OCI-LY3 (cell line): ENCODE measurements around the gene LASP1NB.
"Not testable (repeated sequence)": the region's sequence is repeated elsewhere in the genome, so short reads cannot be mapped to it uniquely, and the experiment has no call there.

Experiments
- H2AFZ ChIP-seq: fragments of 200-600, 300-600 bp; shearing (Covaris generic); 2 replicates; pipeline ENCODE4 v1.6.0; 2014; ENCODE audit warnings: antibody characterized with exemption, low read depth, low read length
- H3K27ac ChIP-seq: fragments of 200-600, 300-600 bp; sonication (generic); 2 replicates; pipeline ENCODE4 v1.5.1; 2014; ENCODE audit warnings: mild to moderate bottlenecking, low read length, moderate library complexity, mixed read lengths
- H3K27me3 ChIP-seq: fragments of 200-600, 300-600 bp; sonication (generic); 2 replicates; pipeline ENCODE4 v1.6.1; 2014; ENCODE audit warnings: low read depth, low read length, mixed read lengths
- H3K36me3 ChIP-seq: fragments of 200-600, 300-600 bp; sonication (generic); replicated peaks from 2 replicates; pipeline ENCODE3; 2014; ENCODE audit warnings: low read depth, low read length, mixed read lengths
- H3K4me1 ChIP-seq: fragments of 300-600, 200-600 bp; sonication (generic); 2 replicates; pipeline ENCODE4 v1.6.1; 2014; ENCODE audit warnings: low read length, mixed read lengths
- H3K4me2 ChIP-seq: fragments of 200-600, 300-600 bp; sonication (generic); 2 replicates; pipeline ENCODE4 v1.6.1; 2014; ENCODE audit warnings: low read length, mixed read lengths
- H3K4me3 ChIP-seq: fragments of 300-600, 200-600 bp; sonication (generic); 2 replicates; pipeline ENCODE4 v1.5.1; 2014; ENCODE audit warnings: antibody characterized with exemption, mild to moderate bottlenecking, low read length, moderate library complexity
- H3K79me2 ChIP-seq: fragments of 300-600, 200-600 bp; shearing (Covaris generic); 2 replicates; pipeline ENCODE4 v1.6.1; 2014; ENCODE audit warnings: mild to moderate bottlenecking, low read length, mixed read lengths
- H3K9ac ChIP-seq: fragments of 300-600, 200-600 bp; shearing (Covaris generic); 2 replicates; pipeline ENCODE4 v1.6.0; 2014; ENCODE audit warnings: mild to moderate bottlenecking, low read length, moderate library complexity
- H3K9me3 ChIP-seq: fragments of 200-600, 300-600 bp; shearing (Covaris generic); 2 replicates; pipeline ENCODE4 v1.6.1; 2014; ENCODE audit warnings: low read length, mixed read lengths; ENCODE audit not compliant: insufficient read depth
- H4K20me1 ChIP-seq: fragments of 200-600, 300-600 bp; sonication (generic); 2 replicates; pipeline ENCODE4 v1.6.1; 2016; ENCODE audit warnings: low read length, mixed read lengths; ENCODE audit not compliant: insufficient read depth
- EZH2phosphoT487 ChIP-seq: fragments of 200-600 bp; shearing (Covaris generic); IDR thresholded peaks from 2 replicates; pipeline ENCODE4 v1.6.1; 2018; ENCODE audit warnings: antibody characterized with exemption, mixed run types, low read depth
- TF ChIP-seq, protein P1 (sequence below): fragments of 200-600, 300-600 bp; sonication (generic); IDR thresholded peaks from 2 replicates; pipeline ENCODE4 v1.5.1; 2014; ENCODE audit warnings: antibody characterized with exemption, low read length, low read depth

Gene LASP1NB

DNA sequence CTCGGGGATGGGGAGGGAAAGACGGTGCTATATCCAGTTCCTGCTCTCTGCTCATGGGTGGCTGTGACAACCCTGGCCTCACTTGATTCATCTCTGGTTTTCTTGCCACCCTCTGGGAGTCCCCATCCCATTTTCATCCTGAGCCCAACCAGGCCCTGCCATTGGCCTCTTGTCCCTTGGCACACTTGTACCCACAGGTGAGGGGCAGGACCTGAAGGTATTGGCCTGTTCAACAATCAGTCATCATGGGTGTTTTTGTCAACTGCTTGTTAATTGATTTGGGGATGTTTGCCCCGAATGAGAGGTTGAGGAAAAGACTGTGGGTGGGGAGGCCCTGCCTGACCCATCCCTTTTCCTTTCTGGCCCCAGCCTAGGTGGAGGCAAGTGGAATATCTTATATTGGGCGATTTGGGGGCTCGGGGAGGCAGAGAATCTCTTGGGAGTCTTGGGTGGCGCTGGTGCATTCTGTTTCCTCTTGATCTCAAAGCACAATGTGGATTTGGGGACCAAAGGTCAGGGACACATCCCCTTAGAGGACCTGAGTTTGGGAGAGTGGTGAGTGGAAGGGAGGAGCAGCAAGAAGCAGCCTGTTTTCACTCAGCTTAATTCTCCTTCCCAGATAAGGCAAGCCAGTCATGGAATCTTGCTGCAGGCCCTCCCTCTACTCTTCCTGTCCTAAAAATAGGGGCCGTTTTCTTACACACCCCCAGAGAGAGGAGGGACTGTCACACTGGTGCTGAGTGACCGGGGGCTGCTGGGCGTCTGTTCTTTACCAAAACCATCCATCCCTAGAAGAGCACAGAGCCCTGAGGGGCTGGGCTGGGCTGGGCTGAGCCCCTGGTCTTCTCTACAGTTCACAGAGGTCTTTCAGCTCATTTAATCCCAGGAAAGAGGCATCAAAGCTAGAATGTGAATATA is 4.8 kb upstream of the LASP1NB start:
- Histone ChIP-seq H3K9me3 (no peaks in the 10 kb centered on the region), H3K27ac (no peak overlapping the region), H3K36me3 (peaks cover 17% of the 10 kb centered on the region), H3K4me1 (no peaks in the 10 kb centered on the region), H3K4me2 (no peak overlapping the region), H3K79me2 (no peaks in the 10 kb centered on the region), H3K4me3 (no peak overlapping the region), H4K20me1 (no peaks in the 10 kb centered on the region), H3K9ac (no peak overlapping the region), H2AFZ (no peak overlapping the region), H3K27me3 (no peaks in the 10 kb centered on the region)
- TF ChIP-seq EZH2phosphoT487, result no peak

DNA sequence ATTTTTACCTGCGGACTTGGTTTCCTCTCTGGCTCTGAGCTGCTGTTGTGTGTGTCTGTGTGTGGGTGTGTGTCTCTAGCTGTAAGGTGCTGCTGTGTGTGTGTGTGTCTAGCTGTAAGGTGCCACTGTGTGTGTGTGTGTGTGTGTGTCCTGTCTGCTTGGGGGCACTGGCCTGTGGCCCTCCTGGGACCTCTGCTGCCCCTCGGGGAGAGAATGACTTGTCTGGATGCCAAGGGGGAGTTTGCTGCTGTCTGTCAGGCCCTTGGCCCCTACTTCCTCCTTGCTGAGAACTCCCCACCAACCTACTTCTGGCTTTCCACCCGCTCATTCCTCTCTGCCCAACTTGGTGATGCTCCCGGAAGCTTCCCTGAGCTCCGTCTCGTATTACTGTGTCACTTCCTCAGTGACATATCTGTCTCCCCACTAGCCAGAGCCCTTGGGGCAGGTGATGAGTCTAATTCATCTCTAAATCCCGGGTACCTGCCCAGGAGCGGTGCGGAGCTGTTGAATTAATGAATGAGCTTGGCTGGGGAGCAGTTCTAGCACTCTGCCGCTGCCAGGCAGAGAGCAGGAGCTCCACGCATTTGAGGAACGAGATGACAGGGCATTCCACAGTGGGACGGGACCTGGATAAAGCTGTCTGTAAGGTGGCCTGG is 3.5 kb upstream of the LASP1NB start:
- H3K27ac ChIP-seq, result no peak overlapping the region
- peaks cover 14% of the 10 kb centered on the region for H3K36me3 ChIP-seq
- H3K9me3 ChIP-seq, result no peaks in the 10 kb centered on the region
- H3K27me3 ChIP-seq, result no peaks in the 10 kb centered on the region
- H3K4me3 ChIP-seq, result no peak overlapping the region
- H3K79me2 ChIP-seq, result no peaks in the 10 kb centered on the region
- H3K4me2 ChIP-seq, result no peak overlapping the region
- no peak overlapping the region for H2AFZ ChIP-seq
- no peak for TF ChIP-seq EZH2phosphoT487
- TF ChIP-seq, protein P1, sequence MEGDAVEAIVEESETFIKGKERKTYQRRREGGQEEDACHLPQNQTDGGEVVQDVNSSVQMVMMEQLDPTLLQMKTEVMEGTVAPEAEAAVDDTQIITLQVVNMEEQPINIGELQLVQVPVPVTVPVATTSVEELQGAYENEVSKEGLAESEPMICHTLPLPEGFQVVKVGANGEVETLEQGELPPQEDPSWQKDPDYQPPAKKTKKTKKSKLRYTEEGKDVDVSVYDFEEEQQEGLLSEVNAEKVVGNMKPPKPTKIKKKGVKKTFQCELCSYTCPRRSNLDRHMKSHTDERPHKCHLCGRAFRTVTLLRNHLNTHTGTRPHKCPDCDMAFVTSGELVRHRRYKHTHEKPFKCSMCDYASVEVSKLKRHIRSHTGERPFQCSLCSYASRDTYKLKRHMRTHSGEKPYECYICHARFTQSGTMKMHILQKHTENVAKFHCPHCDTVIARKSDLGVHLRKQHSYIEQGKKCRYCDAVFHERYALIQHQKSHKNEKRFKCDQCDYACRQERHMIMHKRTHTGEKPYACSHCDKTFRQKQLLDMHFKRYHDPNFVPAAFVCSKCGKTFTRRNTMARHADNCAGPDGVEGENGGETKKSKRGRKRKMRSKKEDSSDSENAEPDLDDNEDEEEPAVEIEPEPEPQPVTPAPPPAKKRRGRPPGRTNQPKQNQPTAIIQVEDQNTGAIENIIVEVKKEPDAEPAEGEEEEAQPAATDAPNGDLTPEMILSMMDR, result no peak
- H4K20me1 ChIP-seq, result no peaks in the 10 kb centered on the region
- H3K4me1 ChIP-seq, result peaks cover 7% of the 10 kb centered on the region
- no peak overlapping the region for H3K9ac ChIP-seq

DNA sequence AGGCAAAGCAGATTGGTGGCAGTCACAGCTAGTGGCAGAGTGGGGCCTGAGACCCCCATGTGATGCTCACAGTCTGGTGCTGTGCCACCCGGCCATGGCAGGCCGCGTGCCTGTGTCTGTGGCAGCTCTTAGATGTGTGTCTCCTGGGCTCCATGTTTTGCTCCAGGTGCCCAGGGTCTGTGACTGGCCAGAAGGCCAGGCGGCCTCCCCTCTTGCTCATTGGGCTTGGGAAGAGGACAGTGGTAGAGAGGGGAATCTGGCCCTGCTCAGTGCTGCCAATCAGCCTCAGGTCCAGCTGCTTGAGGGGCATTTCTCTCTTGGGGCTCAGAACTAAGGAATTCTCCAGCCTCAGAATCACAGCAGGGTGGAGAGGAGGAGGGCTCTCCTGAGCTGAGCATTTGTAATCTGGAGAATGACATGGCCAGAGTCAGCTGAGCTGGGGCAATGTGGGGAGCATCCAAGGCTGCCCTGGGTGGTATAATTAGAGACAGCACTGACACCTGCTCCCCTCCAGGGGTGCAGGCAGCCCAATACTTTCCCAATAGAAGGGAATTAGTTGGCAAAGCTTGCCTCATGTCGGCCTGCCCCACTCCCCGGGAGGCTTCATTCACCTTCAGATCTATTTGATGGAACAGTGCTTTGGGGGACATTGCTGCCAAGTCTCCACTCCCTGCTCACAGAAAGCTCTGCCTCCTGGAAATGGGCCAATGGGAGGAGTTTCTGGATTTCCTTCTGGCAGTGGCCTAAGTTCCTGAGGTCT is 2.7 kb upstream of the LASP1NB start:
- Histone ChIP-seq H2AFZ (no peak overlapping the region), H3K9me3 (no peaks in the 10 kb centered on the region), H3K27ac (no peak overlapping the region), H4K20me1 (no peaks in the 10 kb centered on the region), H3K36me3 (peaks cover 10% of the 10 kb centered on the region), H3K4me2 (no peak overlapping the region), H3K9ac (no peak overlapping the region), H3K4me3 (no peak overlapping the region), H3K27me3 (no peaks in the 10 kb centered on the region), H3K4me1 (peaks cover 8% of the 10 kb centered on the region), H3K79me2 (no peaks in the 10 kb centered on the region)
- TF ChIP-seq EZH2phosphoT487, result no peak
- TF ChIP-seq, protein P1, result no peak

DNA sequence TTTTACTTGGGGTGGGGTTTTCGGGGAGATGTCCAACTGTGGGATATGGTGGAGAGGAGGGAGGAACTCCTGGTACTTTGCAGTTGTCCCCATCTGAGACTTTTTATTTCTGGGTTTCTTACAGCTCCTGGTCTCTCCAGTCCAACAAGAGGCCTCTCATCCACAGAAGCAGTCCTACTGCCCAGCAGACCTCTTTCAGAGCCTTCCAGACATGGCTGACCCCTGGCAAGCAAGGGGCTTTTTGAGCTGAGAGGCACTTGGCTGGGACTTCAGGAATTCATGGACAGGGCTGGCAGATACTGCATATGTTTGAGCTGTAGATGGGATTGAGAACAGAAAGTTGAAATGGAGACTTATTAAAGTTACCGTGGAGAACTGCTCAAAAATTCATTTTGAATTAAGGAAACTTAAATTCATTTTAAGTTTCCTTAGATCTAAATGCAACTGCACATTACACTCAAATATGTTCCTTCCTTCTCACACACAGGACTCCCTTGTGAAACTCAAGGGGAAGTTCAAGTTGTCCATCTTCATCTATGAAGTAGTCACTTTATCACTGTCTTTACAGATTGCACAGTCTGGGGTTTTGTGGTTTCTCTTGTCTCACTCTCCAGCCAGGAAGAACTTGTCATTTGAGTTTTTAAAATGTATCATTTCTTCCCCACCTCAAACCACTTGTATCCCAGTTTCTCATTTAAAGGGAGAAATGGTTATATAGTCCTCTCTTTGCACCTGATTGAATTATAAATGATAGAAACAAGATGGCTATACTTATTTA is 1.1 kb downstream of the LASP1NB start:
- Histone ChIP-seq H3K36me3 (no peaks in the 10 kb centered on the region), H2AFZ (no peak overlapping the region), H3K9me3 (no peaks in the 10 kb centered on the region), H3K79me2 (no peaks in the 10 kb centered on the region), H3K27ac (no peak overlapping the region), H3K4me3 (no peak overlapping the region), H3K9ac (no peak overlapping the region), H3K4me2 (no peak overlapping the region), H4K20me1 (no peaks in the 10 kb centered on the region), H3K27me3 (no peaks in the 10 kb centered on the region), H3K4me1 (peaks cover 8% of the 10 kb centered on the region)
- no peak for TF ChIP-seq EZH2phosphoT487
- TF ChIP-seq, protein P1, result no peak

DNA sequence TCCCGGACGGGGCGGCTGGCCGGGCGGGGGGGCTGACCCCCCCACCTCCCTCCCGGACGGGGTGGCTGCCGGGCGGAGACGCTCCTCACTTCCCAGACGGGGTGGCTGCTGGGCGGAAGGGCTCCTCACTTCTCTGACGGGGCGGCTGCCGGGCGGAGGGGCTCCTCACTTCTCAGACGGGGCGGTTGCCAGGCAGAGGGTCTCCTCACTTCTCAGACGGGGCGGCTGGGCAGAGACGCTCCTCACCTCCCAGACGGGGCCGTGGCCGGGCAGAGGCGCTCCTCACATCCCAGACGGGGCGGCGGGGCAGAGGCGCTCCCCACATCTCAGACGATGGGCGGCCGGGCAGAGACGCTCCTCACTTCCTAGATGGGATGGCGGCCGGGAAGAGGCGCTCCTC is 5.4 kb downstream of the LASP1NB start:
- H2AFZ ChIP-seq, H3K9ac ChIP-seq: not testable (repeated sequence)

DNA sequence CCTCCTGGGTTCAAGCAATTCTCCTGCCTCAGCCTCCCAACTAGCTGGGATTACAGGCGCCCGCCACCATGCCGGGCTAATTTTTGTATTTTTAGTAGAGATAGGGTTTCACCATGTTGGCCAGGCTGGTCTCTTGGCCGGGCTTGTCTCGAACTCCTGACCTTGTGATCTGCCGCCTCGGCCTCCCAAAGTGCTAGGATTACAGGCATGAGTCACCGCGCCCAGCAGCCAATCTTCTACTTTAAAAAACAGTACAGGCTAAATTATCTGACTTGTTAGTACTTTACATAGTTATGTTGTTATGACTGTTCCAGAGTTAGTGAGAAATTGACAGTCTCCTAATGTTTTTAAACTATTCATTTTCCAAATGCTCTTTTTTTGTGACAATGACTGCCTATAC is 8.5 kb downstream of the LASP1NB start:
- H3K36me3 ChIP-seq, H3K9ac ChIP-seq, H4K20me1 ChIP-seq, H3K4me2 ChIP-seq, H3K79me2 ChIP-seq, H3K27ac ChIP-seq, H3K4me3 ChIP-seq, H3K4me1 ChIP-seq, H3K9me3 ChIP-seq, H2AFZ ChIP-seq: not testable (repeated sequence)
- peaks cover 20% of the 10 kb centered on the region for H3K27me3 ChIP-seq

More for the DNA sequence above, 5.4 kb downstream of the LASP1NB start:
- not testable (repeated sequence) for H3K27ac ChIP-seq, H3K4me3 ChIP-seq, H3K4me2 ChIP-seq, H4K20me1 ChIP-seq, H3K4me1 ChIP-seq, H3K36me3 ChIP-seq, H3K79me2 ChIP-seq, H3K9me3 ChIP-seq
- H3K27me3 ChIP-seq, result peaks cover 11% of the 10 kb centered on the region
